H1 (cell line): ENCODE data around the gene CAB39L. TPM values are rescaled to one million over a fixed set of nuclear protein-coding genes. Genes with fewer than 3 reads are reported as not detected.

Source experiments
- CTCF ChIA-PET: fragments of 300-600 bp; sonication (Branson Sonifier 250); formaldehyde crosslinking; loops from one replicate; lab custom pipeline; 2021; ENCODE audit not compliant: partially characterized antibody; lab: Charles Lee
- POLR2A ChIA-PET: fragments of 300-600 bp; sonication (Branson Sonifier 250); formaldehyde crosslinking; loops from one replicate; lab custom pipeline; 2021; ENCODE audit warnings: inconsistent platforms; ENCODE audit not compliant: partially characterized antibody; lab: Charles Lee
- DNase-seq, 2 experiments: peaks; one replicate each; pipeline versions ENCODE4 v3.0.0 to v3.0.0-alpha.2; 2010 to 2022; ENCODE audit warnings: low spot score in 2 of 2, low read depth in 1 of 2, mixed read lengths in 1 of 2
- FAIRE-seq: peaks from 2 replicates; lab custom pipeline; 2011; peaks lifted over from hg19 to GRCh38; lab: Jason Lieb, UNC
- H2AFZ ChIP-seq: 2 replicates; pipeline ENCODE4 v1.8.1; 2012; ENCODE audit warnings: low read length, inconsistent platforms
- H2AK5ac ChIP-seq: 2 replicates; pipeline ENCODE4 v1.6.1; 2013; ENCODE audit warnings: low read depth, low read length
- H2BK120ac ChIP-seq: replicated peaks from 2 replicates; pipeline ENCODE3; 2013; ENCODE audit warnings: low read depth, low read length, inconsistent platforms
- H2BK12ac ChIP-seq: 2 replicates; pipeline ENCODE4 v1.6.1; 2013; ENCODE audit warnings: low read depth, low read length
- H2BK15ac ChIP-seq: 2 replicates; pipeline ENCODE4 v1.6.1; 2013; ENCODE audit warnings: low read length
- H2BK20ac ChIP-seq: 2 replicates; pipeline ENCODE4 v1.6.1; 2013; ENCODE audit warnings: low read length
- H2BK5ac ChIP-seq: 2 replicates; pipeline ENCODE4 v1.6.1; 2013; ENCODE audit warnings: low read depth, low read length
- H3K14ac ChIP-seq: 2 replicates; pipeline ENCODE4 v1.6.1; 2013; ENCODE audit warnings: inconsistent platforms; ENCODE audit not compliant: insufficient read length
- H3K18ac ChIP-seq: 2 replicates; pipeline ENCODE4 v1.6.1; 2013; ENCODE audit warnings: low read length; ENCODE audit errors: extremely low read depth
- H3K23ac ChIP-seq: 2 replicates; pipeline ENCODE4 v1.6.1; 2013; ENCODE audit warnings: inconsistent platforms; ENCODE audit not compliant: insufficient read length
- H3K23me2 ChIP-seq: 2 replicates; pipeline ENCODE4 v1.6.1; 2013; ENCODE audit warnings: low read depth, low read length
- H3K27ac ChIP-seq: 2 replicates; pipeline ENCODE4 v1.6.1; 2011; ENCODE audit warnings: low read depth, low read length, inconsistent platforms
- H3K27me3 ChIP-seq, 4 experiments: replicated peaks in 1 of 4; 1 replicate in 1 of 4; 2 replicates in 3 of 4; pipeline versions ENCODE4 v1.6.1 to v1.8.1; 2011 to 2013; ENCODE audit warnings: low read length in 3 of 4, mild to moderate bottlenecking in 3 of 4, inconsistent platforms in 2 of 4, mixed read lengths in 2 of 4, moderate library complexity in 1 of 4; ENCODE audit not compliant: control insufficient read depth in 3 of 4, insufficient read depth in 3 of 4; ENCODE audit errors: extremely low read depth in 1 of 4
- H3K36me3 ChIP-seq, 4 experiments: 2 replicates each; pipeline versions ENCODE4 v1.6.1 to v1.8.1; 2011 to 2013; ENCODE audit warnings: mild to moderate bottlenecking in 4 of 4, low read length in 3 of 4, moderate library complexity in 2 of 4, control low read depth in 1 of 4, inconsistent platforms in 1 of 4; ENCODE audit not compliant: insufficient read depth in 4 of 4, control insufficient read depth in 2 of 4
- H3K4ac ChIP-seq: replicated peaks from 2 replicates; pipeline ENCODE3; 2013; ENCODE audit warnings: low read length, low read depth, mixed read lengths, inconsistent platforms; ENCODE audit not compliant: insufficient read length
- H3K4me1 ChIP-seq, 4 experiments: replicated peaks in 1 of 4; 1 replicate in 1 of 4; 2 replicates in 3 of 4; pipeline versions ENCODE4 v1.6.1 to v1.8.1; 2011 to 2013; ENCODE audit warnings: low read length in 3 of 4, inconsistent platforms in 2 of 4, mixed read lengths in 1 of 4; ENCODE audit not compliant: insufficient read depth in 4 of 4, control insufficient read depth in 3 of 4
- H3K4me2 ChIP-seq, 2 experiments: 2 replicates each; pipeline versions ENCODE4 v1.6.1 to v1.8.1; 2011 to 2013; ENCODE audit warnings: low read depth in 2 of 2, low read length in 2 of 2, control low read depth in 1 of 2, inconsistent platforms in 1 of 2, mild to moderate bottlenecking in 1 of 2; ENCODE audit not compliant: insufficient read depth in 1 of 2
- H3K4me3 ChIP-seq, 4 experiments: fragments of 200-600, 300-600 bp in 1 of 4; sonication (generic), shearing (Covaris generic), sonication (Bioruptor Twin) in 1 of 4; 2 replicates each; pipeline versions ENCODE4 v1.5.1 to v1.8.1; 2011 to 2016; ENCODE audit warnings: low read length in 4 of 4, low read depth in 3 of 4, control low read depth in 2 of 4, inconsistent platforms in 2 of 4, mild to moderate bottlenecking in 2 of 4, mixed read lengths in 1 of 4, moderate library complexity in 1 of 4; ENCODE audit not compliant: insufficient read depth in 2 of 4; ENCODE audit errors: extremely low read depth in 1 of 4
- H3K56ac ChIP-seq: replicated peaks from 2 replicates; pipeline ENCODE3; 2013; ENCODE audit warnings: low read depth, mild to moderate bottlenecking, mixed read lengths, low read length, inconsistent platforms; ENCODE audit not compliant: insufficient read length
- H3K79me1 ChIP-seq: 2 replicates; pipeline ENCODE4 v1.6.1; 2013; ENCODE audit warnings: low read depth, low read length, control low read depth
- H3K79me2 ChIP-seq, 2 experiments: 2 replicates each; pipeline versions ENCODE4 v1.6.1 to v1.8.1; 2012 to 2013; ENCODE audit warnings: low read length in 2 of 2, mild to moderate bottlenecking in 2 of 2, inconsistent platforms in 1 of 2; ENCODE audit not compliant: insufficient read depth in 2 of 2, control insufficient read depth in 1 of 2
- H3K9ac ChIP-seq, 4 experiments: replicated peaks in 1 of 4; 1 replicate in 1 of 4; 2 replicates in 3 of 4; pipeline versions ENCODE4 v1.6.1 to v1.8.1; 2011 to 2013; ENCODE audit warnings: low read depth in 3 of 4, low read length in 3 of 4, control low read depth in 2 of 4, mild to moderate bottlenecking in 2 of 4, moderate library complexity in 2 of 4, inconsistent platforms in 1 of 4; ENCODE audit errors: extremely low read depth in 1 of 4
- H3K9me3 ChIP-seq, 2 experiments: 2 replicates each; pipeline versions ENCODE4 v1.6.1 to v1.8.1; 2012 to 2013; ENCODE audit warnings: mild to moderate bottlenecking in 2 of 2, moderate library complexity in 2 of 2, control low read depth in 1 of 2, inconsistent platforms in 1 of 2, low read depth in 1 of 2, low read length in 1 of 2, mixed read lengths in 1 of 2; ENCODE audit not compliant: insufficient read depth in 2 of 2
- H4K20me1 ChIP-seq, 2 experiments: replicated peaks in 1 of 2; 2 replicates each; pipeline versions ENCODE3 to v1.8.1; 2011 to 2013; ENCODE audit warnings: inconsistent platforms in 2 of 2, low read length in 2 of 2, mild to moderate bottlenecking in 1 of 2; ENCODE audit not compliant: insufficient read depth in 2 of 2, control insufficient read depth in 1 of 2
- H4K5ac ChIP-seq: 2 replicates; pipeline ENCODE4 v1.6.1; 2013; ENCODE audit warnings: low read length, low read depth, mixed read lengths, inconsistent platforms; ENCODE audit not compliant: insufficient read length
- H4K8ac ChIP-seq: 2 replicates; pipeline ENCODE4 v1.8.0; 2013; ENCODE audit warnings: mild to moderate bottlenecking, moderate library complexity, low read length, inconsistent platforms; ENCODE audit not compliant: insufficient read depth; ENCODE audit errors: extremely low read depth
- H4K91ac ChIP-seq: replicated peaks from 2 replicates; pipeline ENCODE3; 2013; ENCODE audit warnings: low read length, mixed read lengths, inconsistent platforms; ENCODE audit not compliant: insufficient read length
- ATF3 ChIP-seq: IDR thresholded peaks from 2 replicates; pipeline ENCODE4 v1.6.1; 2011; ENCODE audit warnings: low read depth, mild to moderate bottlenecking, low read length; ENCODE audit not compliant: insufficient read depth
- BCL11A ChIP-seq, 2 experiments: IDR thresholded peaks; one replicate each; pipeline ENCODE4 v1.6.1; 2011; ENCODE audit warnings: low read depth in 2 of 2, low read length in 2 of 2, mild to moderate bottlenecking in 2 of 2
- CHD1 ChIP-seq: IDR thresholded peaks from 2 replicates; pipeline ENCODE4 v1.6.1; 2012; ENCODE audit warnings: low read depth, low read length, improper control_type of control experiment
- CHD2 ChIP-seq: IDR thresholded peaks from 2 replicates; pipeline ENCODE4 v1.6.1; 2012; ENCODE audit warnings: low read length, improper control_type of control experiment
- EGR1 ChIP-seq: IDR thresholded peaks from 2 replicates; pipeline ENCODE4 v1.6.1; 2011; ENCODE audit warnings: low read depth, low read length, borderline replicate concordance
- JUN ChIP-seq: IDR thresholded peaks from 2 replicates; pipeline ENCODE4 v1.6.1; 2011; ENCODE audit warnings: low read depth, mild to moderate bottlenecking, improper control_type of control experiment, low read length
- KDM4A ChIP-seq: IDR thresholded peaks from one replicate; pipeline ENCODE4 v1.7.1; 2012; ENCODE audit warnings: low read depth, mild to moderate bottlenecking, moderate library complexity, low read length, inconsistent platforms; ENCODE audit not compliant: severe bottlenecking
- KDM5A ChIP-seq: fragments of 200-600 bp; IDR thresholded peaks from 2 replicates; pipeline ENCODE4 v1.7.1; 2012; ENCODE audit warnings: mild to moderate bottlenecking, low read length, inconsistent platforms, mixed read lengths
- MAFK ChIP-seq: IDR thresholded peaks from 2 replicates; pipeline ENCODE4 v1.6.1; 2012; ENCODE audit warnings: low read depth, mild to moderate bottlenecking, improper control_type of control experiment, low read length
- MAX ChIP-seq: IDR thresholded peaks from 2 replicates; pipeline ENCODE4 v1.6.1; 2012; ENCODE audit warnings: inconsistent platforms
- PHF8 ChIP-seq: fragments of 200-600 bp; sonication (generic); conservative IDR thresholded peaks from 2 replicates; pipeline ENCODE4 v1.7.1; 2012; ENCODE audit warnings: low read depth, mild to moderate bottlenecking, inconsistent platforms, low read length, moderate library complexity
- RNF2 ChIP-seq: fragments of 200-900, 300-1000 bp; sonication (generic); IDR thresholded peaks from 2 replicates; pipeline ENCODE4 v1.7.1; 2016; ENCODE audit warnings: borderline replicate concordance, low read depth, mild to moderate bottlenecking, antibody characterized with exemption, low read length; ENCODE audit not compliant: poor library complexity, severe bottlenecking; ENCODE audit errors: missing control alignments
- TAF7 ChIP-seq: optimal IDR thresholded peaks from 2 replicates; pipeline ENCODE3; 2011; ENCODE audit warnings: low read depth, mild to moderate bottlenecking, inconsistent platforms, low read length, moderate library complexity, borderline replicate concordance
- whole genome bisulfite sequencing, 2 experiments: shearing (Covaris generic) in 1 of 2; methylation state at CpG; one replicate each; pipeline versions ENCODE4 v1.1.6 to v1.1.7; 2013 to 2015; ENCODE audit warnings: low lambda C conversion rate in 2 of 2, mixed read lengths in 2 of 2, inconsistent platforms in 1 of 2, low coverage in 1 of 2, missing lambda C conversion rate in 1 of 2; ENCODE audit not compliant: insufficient replicate concordance in 2 of 2, insufficient coverage in 1 of 2, insufficient read length in 1 of 2; ENCODE audit errors: extremely low coverage in 1 of 2, missing lambda C conversion rate in 1 of 2; 5-methylcytosine and 5-hydroxymethylcytosine counted together
- polyA plus RNA-seq, 7 experiments: library from polyadenylated mRNA; depleted of rRNA in 3 of 7; stranded (reverse) in 5 of 7; unstranded in 2 of 7; fragments of >200 nt in 5 of 7; fragments of 200-250 nt in 2 of 7; gene quantifications; 1 replicate in 5 of 7; 2 replicates in 1 of 7; 4 replicates in 1 of 7; pipeline versions ENCODE4 v1.2.1 to v1.2.3, GENCODE V29; 2011 to 2013; ENCODE audit warnings: missing spikeins in 2 of 7, mixed read lengths in 2 of 7
- total RNA-seq: library from RNA; stranded (reverse); fragmentation: NEBNext Ultra II Directional; extraction: Animal tissue kit (Norgen Biotek cat#: 25700); gene quantifications from 2 replicates; pipeline ENCODE4 v1.2.1, GENCODE V29; 2021

Gene CAB39L
- total and polyA plus RNA-seq, 2 of the 8 experiments (the other 6 are each of a cell fraction or from before 2014, with no cell fraction given), result 2.5 to 4.8 TPM

GRCh38 chr13:49259586-49259985 lies 184.3 kb downstream of the CAB39L start:
- H3K79me1 ChIP-seq, result no peaks in the 10 kb centered on the region
- H4K8ac ChIP-seq, result no peak overlapping the region
- H2BK120ac ChIP-seq, result no peak overlapping the region
- H3K9me3 ChIP-seq, result no peaks in the 10 kb centered on the region
- ChIA-PET CTCF (interaction anchor here (1.6 kb wide), 1 partner anchor 11 kb away, joined by 8 read pairs; the partner anchor contains the start of gene CDADC1), POLR2A (no interaction called here)
- no peak overlapping the region for H4K5ac ChIP-seq
- no peak overlapping the region for H2BK20ac ChIP-seq
- H3K23ac ChIP-seq, result no peak overlapping the region
- H3K36me3 ChIP-seq, result peaks cover 0 to 8% (median 0%) of the 10 kb centered on the region in 4 experiments; a peak in 2 of 8 replicates
- no peak overlapping the region for H3K9ac ChIP-seq
- no peak for DNase-seq
- 0 out of 7 replicates have a peak, but pooled peaks cover 0 to 3% (median 0%) of the 10 kb centered on the region in 4 experiments for H3K4me1 ChIP-seq
- H3K18ac ChIP-seq, result no peak overlapping the region
- H4K91ac ChIP-seq, result no peak overlapping the region
- no peak overlapping the region for H3K4me3 ChIP-seq
- no peak overlapping the region for H2BK12ac ChIP-seq
- H2BK15ac ChIP-seq, result no peak overlapping the region
- no peaks in the 10 kb centered on the region for H3K23me2 ChIP-seq
- no peak overlapping the region for H3K14ac ChIP-seq
- WGBS, 2 experiments, result 92% methylated on average over 6 of the region's 6 CpGs; no CpG with 5 or more reads in 1 of the 2 experiments
- H2AFZ ChIP-seq, result no peak overlapping the region
- FAIRE-seq, result no peak
- no peak overlapping the region for H2AK5ac ChIP-seq
- H3K79me2 ChIP-seq, result no peaks in the 10 kb centered on the region
- H2BK5ac ChIP-seq, result no peak overlapping the region
- no peaks in the 10 kb centered on the region for H4K20me1 ChIP-seq
- H3K56ac ChIP-seq, result no peak overlapping the region
- H3K27me3 ChIP-seq, result no peaks in the 10 kb centered on the region
- no peak overlapping the region for H3K4ac ChIP-seq
- H3K27ac ChIP-seq, result no peak overlapping the region
- no peak overlapping the region for H3K4me2 ChIP-seq
- TF ChIP-seq MAFK (no peak), KDM4A (no peak), BCL11A (IDR thresholded peaks at IDR 0.05; ENCODE audit: low read depth in 2 of 2, low read length in 2 of 2) (no peak), TAF7 (no peak), RNF2 (no peak), CHD2 (no peak), CHD1 (no peak), EGR1 (no peak), KDM5A (no peak), ATF3 (no peak), PHF8 (no peak), MAX (no peak), JUN (no peak)
